H9 (cell line): Measurements from ENCODE around the gene VIPR2. TPM values are rescaled to one million over a fixed set of nuclear protein-coding genes. Genes with fewer than 3 reads are reported as not detected.

Experiments
- DNase-seq: peaks from one replicate; pipeline ENCODE4 v3.0.0-alpha.2; 2017
- H2AFZ ChIP-seq: one replicate; pipeline ENCODE4 v1.6.1; 2013; ENCODE audit warnings: mild to moderate bottlenecking, low read length, control low read depth, moderate library complexity
- H2AK5ac ChIP-seq: 2 replicates; pipeline ENCODE4 v1.6.1; 2013; ENCODE audit warnings: low read length, control low read depth, mixed read lengths; ENCODE audit not compliant: insufficient read length
- H2BK120ac ChIP-seq: one replicate; pipeline ENCODE4 v1.6.1; 2013; ENCODE audit warnings: low read depth, mild to moderate bottlenecking, low read length, control low read depth, inconsistent platforms; ENCODE audit not compliant: poor library complexity, severe bottlenecking
- H2BK12ac ChIP-seq: 2 replicates; pipeline ENCODE4 v1.6.1; 2013; ENCODE audit warnings: low read length, control low read depth, mixed read lengths, low read depth; ENCODE audit not compliant: insufficient read length
- H2BK15ac ChIP-seq: 2 replicates; pipeline ENCODE4 v1.6.1; 2013; ENCODE audit warnings: low read depth, low read length, control low read depth
- H2BK20ac ChIP-seq: one replicate; pipeline ENCODE4 v1.6.1; 2013; ENCODE audit warnings: low read depth, mild to moderate bottlenecking, low read length, control low read depth, inconsistent platforms; ENCODE audit not compliant: poor library complexity, severe bottlenecking
- H2BK5ac ChIP-seq: 2 replicates; pipeline ENCODE4 v1.6.1; 2013; ENCODE audit warnings: low read length, control low read depth, mixed read lengths; ENCODE audit not compliant: insufficient read length
- H3K14ac ChIP-seq: 2 replicates; pipeline ENCODE4 v1.6.1; 2013; ENCODE audit warnings: low read length, control low read depth; ENCODE audit not compliant: insufficient read depth
- H3K18ac ChIP-seq: 2 replicates; pipeline ENCODE4 v1.6.1; 2013; ENCODE audit warnings: low read depth, mild to moderate bottlenecking, mixed read lengths, low read length, control low read depth; ENCODE audit not compliant: insufficient read length
- H3K23ac ChIP-seq: 2 replicates; pipeline ENCODE4 v1.6.1; 2013; ENCODE audit warnings: low read length, control low read depth, mixed read lengths, low read depth; ENCODE audit not compliant: insufficient read length
- H3K23me2 ChIP-seq: 2 replicates; pipeline ENCODE4 v1.6.1; 2013; ENCODE audit warnings: low read depth, mild to moderate bottlenecking, mixed read lengths, low read length, control low read depth; ENCODE audit not compliant: insufficient read length, poor library complexity, severe bottlenecking
- H3K27ac ChIP-seq: 2 replicates; pipeline ENCODE4 v1.5.1; 2013; ENCODE audit warnings: low read length, control low read depth, mixed read lengths, low read depth; ENCODE audit not compliant: insufficient read length
- H3K27me3 ChIP-seq: 2 replicates; pipeline ENCODE4 v1.6.1; 2013; ENCODE audit warnings: low read length, control low read depth, inconsistent platforms; ENCODE audit not compliant: insufficient read depth
- H3K4ac ChIP-seq: 2 replicates; pipeline ENCODE4 v1.6.1; 2013; ENCODE audit warnings: low read depth, mild to moderate bottlenecking, control low read depth, inconsistent platforms, low read length, moderate library complexity
- H3K4me1 ChIP-seq: 2 replicates; pipeline ENCODE4 v1.6.1; 2013; ENCODE audit warnings: low read length, control low read depth, inconsistent platforms; ENCODE audit not compliant: insufficient read depth
- H3K4me2 ChIP-seq: 2 replicates; pipeline ENCODE4 v1.6.1; 2013; ENCODE audit warnings: low read length, control low read depth, mixed read lengths; ENCODE audit not compliant: insufficient read length, insufficient read depth
- H3K56ac ChIP-seq: 2 replicates; pipeline ENCODE4 v1.6.1; 2013; ENCODE audit warnings: low read depth, mild to moderate bottlenecking, mixed read lengths, low read length, control low read depth; ENCODE audit not compliant: insufficient read length
- H3K79me1 ChIP-seq: 2 replicates; pipeline ENCODE4 v1.6.1; 2013; ENCODE audit warnings: low read depth, mild to moderate bottlenecking, moderate library complexity, low read length, control low read depth, inconsistent platforms; ENCODE audit not compliant: insufficient read depth, poor library complexity, severe bottlenecking
- H3K79me2 ChIP-seq: 2 replicates; pipeline ENCODE4 v1.6.1; 2013; ENCODE audit warnings: low read length, control low read depth, inconsistent platforms; ENCODE audit not compliant: insufficient read depth
- H3K9ac ChIP-seq: 2 replicates; pipeline ENCODE4 v1.6.1; 2013; ENCODE audit warnings: low read length, control low read depth, mixed read lengths; ENCODE audit not compliant: insufficient read length; ENCODE audit errors: extremely low read depth
- H3K9me3 ChIP-seq: one replicate; pipeline ENCODE4 v1.6.1; 2013; ENCODE audit warnings: low read depth, low read length, inconsistent platforms; ENCODE audit not compliant: control insufficient read depth
- H3T11ph ChIP-seq: one replicate; pipeline ENCODE4 v1.6.1; 2013; ENCODE audit warnings: mild to moderate bottlenecking, low read length, control low read depth, inconsistent platforms
- H4K20me1 ChIP-seq: one replicate; pipeline ENCODE4 v1.6.1; 2013; ENCODE audit not compliant: control insufficient read depth, insufficient read length, insufficient read depth
- H4K5ac ChIP-seq: 2 replicates; pipeline ENCODE4 v1.6.1; 2013; ENCODE audit warnings: low read depth, mild to moderate bottlenecking, mixed read lengths, low read length, control low read depth; ENCODE audit not compliant: insufficient read length
- H4K8ac ChIP-seq: replicated peaks from 2 replicates; pipeline ENCODE4 v1.6.1; 2013; ENCODE audit warnings: low read length, control low read depth, mixed read lengths, low read depth; ENCODE audit not compliant: insufficient read length
- H4K91ac ChIP-seq: 2 replicates; pipeline ENCODE4 v1.6.1; 2013; ENCODE audit warnings: low read depth, mild to moderate bottlenecking, moderate library complexity, mixed read lengths, low read length, control low read depth; ENCODE audit not compliant: insufficient read length
- H3K27ac Mint-ChIP-seq, 3 experiments: 2 replicates in 2 of 3; 3 replicates in 1 of 3; pipeline ENCODE4 v1.8.0; 2020 to 2021; ENCODE audit warnings: mixed read lengths in 3 of 3, mild to moderate bottlenecking in 1 of 3, moderate library complexity in 1 of 3
- H3K27me3 Mint-ChIP-seq: 2 replicates; pipeline ENCODE4 v1.8.0; 2021; ENCODE audit warnings: low read depth, mild to moderate bottlenecking, moderate library complexity, mixed read lengths
- H3K36me3 Mint-ChIP-seq, 3 experiments: 2 replicates in 2 of 3; 3 replicates in 1 of 3; pipeline ENCODE4 v1.8.0; 2020 to 2021; ENCODE audit warnings: low read depth in 3 of 3, mixed read lengths in 3 of 3; ENCODE audit not compliant: insufficient read depth in 1 of 3
- H3K4me1 Mint-ChIP-seq, 2 experiments: 2 replicates each; pipeline ENCODE4 v1.8.0; 2020; ENCODE audit warnings: mixed read lengths in 2 of 2
- H3K4me3 Mint-ChIP-seq, 2 experiments: 2 replicates in 1 of 2; 3 replicates in 1 of 2; pipeline ENCODE4 v1.8.0; 2020 to 2021; ENCODE audit warnings: mild to moderate bottlenecking in 2 of 2, mixed read lengths in 2 of 2, moderate library complexity in 1 of 2
- H3K9me3 Mint-ChIP-seq, 2 experiments: 2 replicates in 1 of 2; 3 replicates in 1 of 2; pipeline ENCODE4 v1.8.0; 2020; ENCODE audit warnings: mild to moderate bottlenecking in 2 of 2, mixed read lengths in 2 of 2, moderate library complexity in 1 of 2
- CTCF ChIP-seq: fragments of 200-600 bp; sonication (generic); conservative IDR thresholded peaks from 3 replicates; pipeline ENCODE4 v1.8.0; 2021; ENCODE audit warnings: antibody characterized with exemption, mild to moderate bottlenecking
- WGBS: extraction: QIAGEN DNeasy Blood & Tissue Kit; methylation state at CpG from one replicate; pipeline ENCODE4 v1.1.7; 2013; ENCODE audit warnings: missing lambda C conversion rate, low lambda C conversion rate, mixed read lengths; ENCODE audit not compliant: insufficient read length; ENCODE audit errors: extremely low coverage; 5-methylcytosine and 5-hydroxymethylcytosine counted together
- total RNA-seq: library from RNA; stranded (reverse); gene quantifications from 2 replicates; pipeline ENCODE4 v1.2.1, GENCODE V29; 2021

The VIPR2 gene
- total RNA-seq, 1 experiment from 2014 or later: 1.6 TPM

GRCh38 chr7:159027056-159027788 lies 117.4 kb downstream of the VIPR2 start:
- peaks cover 5% of the 10 kb centered on the region for H3K23me2 ChIP-seq
- no peak overlapping the region for H2BK15ac ChIP-seq
- H3K14ac ChIP-seq: no peak overlapping the region
- H4K91ac ChIP-seq: no peak overlapping the region
- no peak overlapping the region for H4K5ac ChIP-seq
- no peaks in the 10 kb centered on the region for H3K27me3 ChIP-seq
- H3K4me2 ChIP-seq: no peak overlapping the region
- H3K4ac ChIP-seq: no peak overlapping the region
- WGBS: no CpG with 5 or more reads among the region's 22 CpGs
- peak; percentile 20 for DNase-seq
- no peak overlapping the region for H2AFZ ChIP-seq
- H3K23ac ChIP-seq: no peak overlapping the region
- no peak overlapping the region for H3K9ac ChIP-seq
- no peaks in the 10 kb centered on the region for H3K4me1 ChIP-seq
- no peaks in the 10 kb centered on the region; a peak in 2 of 5 replicates for H3K9me3 Mint-ChIP-seq
- no peak overlapping the region for H3T11ph ChIP-seq
- H2BK5ac ChIP-seq: no peak overlapping the region
- no peak overlapping the region for H2BK120ac ChIP-seq
- H2AK5ac ChIP-seq: no peak overlapping the region
- no peak for TF ChIP-seq CTCF
- H3K27ac Mint-ChIP-seq: peak overlapping the region in 2 of 3 experiments; percentile 35 to 93; a peak in 3 of 7 replicates
- H2BK12ac ChIP-seq: no peak overlapping the region
- peaks cover 35% of the 10 kb centered on the region for H3K27me3 Mint-ChIP-seq
- no peaks in the 10 kb centered on the region for H4K20me1 ChIP-seq
- H3K18ac ChIP-seq: no peak overlapping the region
- H3K36me3 Mint-ChIP-seq: no peaks in the 10 kb centered on the region; a peak in 1 of 7 replicates
- no peaks in the 10 kb centered on the region for H3K9me3 ChIP-seq
- no peak overlapping the region; a peak in 2 of 5 replicates for H3K4me3 Mint-ChIP-seq
- H2BK20ac ChIP-seq: no peak overlapping the region
- no peak overlapping the region for H3K27ac ChIP-seq
- H3K4me1 Mint-ChIP-seq: peaks cover 32 to 50% of the 10 kb centered on the region in 2 experiments
- no peaks in the 10 kb centered on the region for H3K79me2 ChIP-seq
- H3K79me1 ChIP-seq: no peaks in the 10 kb centered on the region
- H4K8ac ChIP-seq: no peak overlapping the region
- no peak overlapping the region for H3K56ac ChIP-seq
